HepG2 (cell line): ENCODE data around the gene TTC22. TPM values are rescaled to one million over a fixed set of nuclear protein-coding genes. Genes with fewer than 3 reads are reported as not detected.

Source experiments
- ATAC-seq: fragments of 200-7000 bp; cut with Tn5 transposase; 3 replicates; pipeline ENCODE4 v1.9.1; 2020; ENCODE audit warnings: mild to moderate bottlenecking, moderate library complexity
- BruUV-seq: library from RNA; stranded (reverse); fragments of 400-500 nt; replicated peaks from 2 replicates; lab custom pipeline; 2021; lab: Mats Ljungman, UMichigan
- CTCF ChIA-PET: fragments of 300-600 bp; formaldehyde crosslinking; extraction: SDS; loops from one replicate; lab custom pipeline; 2021; ENCODE audit warnings: low total read pairs, inconsistent platforms, low intra/inter-chr PET ratio; lab: Yijun Ruan, JAX
- POLR2A ChIA-PET: fragments of 350-600 bp; sonication (Branson Sonifier 250); formaldehyde crosslinking; loops from one replicate; lab custom pipeline; 2020; ENCODE audit warnings: antibody characterized with exemption, inconsistent platforms; lab: Yijun Ruan, JAX
- DNase-seq: peaks from one replicate; pipeline ENCODE4 v3.0.0-alpha.2; 2015; ENCODE audit warnings: low spot score
- FAIRE-seq: peaks from 3 replicates; lab custom pipeline; 2011; peaks lifted over from hg19 to GRCh38; lab: Jason Lieb, UNC
- H2AFZ ChIP-seq: one replicate; pipeline ENCODE4 v1.6.1; 2011; ENCODE audit warnings: low read length, inconsistent platforms
- H3K27ac ChIP-seq: fragments of 300-600 bp; 3 replicates; pipeline ENCODE4 v1.8.0; 2011; ENCODE audit warnings: mixed run types, mild to moderate bottlenecking, mixed read lengths, low read length, inconsistent platforms; ENCODE audit not compliant: insufficient read depth; ENCODE audit errors: extremely low read length
- H3K27me3 ChIP-seq, 2 experiments: fragments of 200-600 bp in 1 of 2; 2 replicates in 1 of 2; 3 replicates in 1 of 2; pipeline versions ENCODE4 v1.6.0 to v1.8.0; 2011; ENCODE audit warnings: low read length in 2 of 2, mild to moderate bottlenecking in 2 of 2, moderate library complexity in 2 of 2, inconsistent platforms in 1 of 2; ENCODE audit not compliant: insufficient read depth in 2 of 2, control insufficient read depth in 1 of 2
- H3K36me3 ChIP-seq, 2 experiments: fragments of 200-600 bp in 1 of 2; replicated peaks in 1 of 2; 2 replicates in 1 of 2; 3 replicates in 1 of 2; pipeline versions ENCODE4 v1.5.1 to v1.8.0; 2011; ENCODE audit warnings: low read length in 2 of 2, inconsistent platforms in 1 of 2; ENCODE audit not compliant: insufficient read depth in 2 of 2, control insufficient read depth in 1 of 2
- H3K4me1 ChIP-seq: 2 replicates; pipeline ENCODE4 v1.5.1; 2012; ENCODE audit warnings: low read length, inconsistent platforms; ENCODE audit not compliant: insufficient read depth
- H3K4me2 ChIP-seq: 2 replicates; pipeline ENCODE4 v1.6.0; 2011; ENCODE audit warnings: low read depth, low read length, inconsistent platforms
- H3K4me3 ChIP-seq, 3 experiments: fragments of 200-600 bp in 1 of 3; sonication (generic), shearing (Covaris generic) in 1 of 3; replicated peaks in 1 of 3; 2 replicates each; pipeline ENCODE4 v1.5.1; 2011 to 2016; ENCODE audit warnings: low read length in 3 of 3, inconsistent platforms in 2 of 3, low read depth in 2 of 3, mild to moderate bottlenecking in 2 of 3, control low read depth in 1 of 3, mixed read lengths in 1 of 3; ENCODE audit not compliant: insufficient read depth in 1 of 3
- H3K79me2 ChIP-seq: one replicate; pipeline ENCODE4 v1.6.1; 2011; ENCODE audit warnings: low read length, inconsistent platforms; ENCODE audit not compliant: insufficient read depth
- H3K9ac ChIP-seq: 2 replicates; pipeline ENCODE4 v1.6.0; 2011; ENCODE audit warnings: mild to moderate bottlenecking, low read depth, low read length, inconsistent platforms; ENCODE audit not compliant: insufficient read depth
- H3K9me3 ChIP-seq: 2 replicates; pipeline ENCODE4 v1.5.1; 2012; ENCODE audit warnings: mild to moderate bottlenecking, low read length
- H4K20me1 ChIP-seq: 2 replicates; pipeline ENCODE4 v1.6.0; 2011; ENCODE audit warnings: inconsistent platforms, mild to moderate bottlenecking, low read length, moderate library complexity; ENCODE audit not compliant: insufficient read depth
- EEA1 ChIP-seq: sonication (generic); formaldehyde crosslinking; IDR thresholded peaks from 2 replicates; pipeline ENCODE4 v1.5.1; 2020; ENCODE audit warnings: mild to moderate bottlenecking, missing genetic modification reagents, borderline replicate concordance
- KAT2B ChIP-seq: fragments of 150-350 bp; IDR thresholded peaks from 2 replicates; pipeline ENCODE4 v1.6.1; 2014; ENCODE audit warnings: low read depth, low read length, borderline replicate concordance
- MAFG ChIP-seq: sonication (generic); formaldehyde crosslinking; IDR thresholded peaks from 2 replicates; pipeline ENCODE4 v1.5.1; 2020; ENCODE audit warnings: mild to moderate bottlenecking, missing genetic modification reagents
- NAIF1 ChIP-seq: sonication (generic); formaldehyde crosslinking; IDR thresholded peaks from 2 replicates; pipeline ENCODE4 v1.5.0; 2020; ENCODE audit warnings: mild to moderate bottlenecking, missing genetic modification reagents, borderline replicate concordance
- RFX1 ChIP-seq: fragments of 450-650 bp; IDR thresholded peaks from 2 replicates; pipeline ENCODE4 v1.6.1; 2017
- ZBTB3 ChIP-seq: sonication (generic); formaldehyde crosslinking; IDR thresholded peaks from 2 replicates; pipeline ENCODE4 v1.4.0; 2020; ENCODE audit warnings: low read depth, mild to moderate bottlenecking, moderate library complexity, missing genetic modification reagents, borderline replicate concordance
- ZNF432 ChIP-seq: sonication (generic); formaldehyde crosslinking; IDR thresholded peaks from 2 replicates; pipeline ENCODE4 v1.5.0; 2020; ENCODE audit warnings: missing genetic modification reagents, mild to moderate bottlenecking, borderline replicate concordance
- ZNF460 ChIP-seq: sonication (generic); formaldehyde crosslinking; IDR thresholded peaks from 2 replicates; pipeline ENCODE4 v1.5.1; 2020; ENCODE audit warnings: missing genetic modification reagents, mild to moderate bottlenecking, borderline replicate concordance
- ZNF607 ChIP-seq: sonication (generic); formaldehyde crosslinking; IDR thresholded peaks from 2 replicates; pipeline ENCODE4 v1.5.1; 2020; ENCODE audit warnings: missing genetic modification reagents, mild to moderate bottlenecking, borderline replicate concordance
- WGBS: methylation state at CpG from one replicate; pipeline ENCODE4 v1.1.6; 2017; ENCODE audit warnings: low lambda C conversion rate; 5-methylcytosine and 5-hydroxymethylcytosine counted together
- in situ Hi-C: cut with HindIII; loops from 2 replicates; pipeline ENCODE4 v1.10.0; 2017; ENCODE audit warnings: low pct_unique_long_range_greater_than_20kb; ENCODE audit not compliant: extremely low pct_ligation_motif_present
- intact Hi-C: fragments of 100-400 bp; cut with micrococcal nuclease; formaldehyde crosslinking; loops from one replicate; pipeline ENCODE4 v1.10.0; 2022; ENCODE audit not compliant: unreplicated experiment
- polyA plus RNA-seq, 8 experiments: library from polyadenylated mRNA; depleted of rRNA in 3 of 8; stranded (reverse) in 7 of 8; unstranded in 1 of 8; fragments of >200 nt; fragmentation: Illumina TruSeq in 4 of 8; extraction: Trizol in 4 of 8; gene quantifications; 2 replicates each; pipeline versions ENCODE4 v1.2.1 to v1.2.3, GENCODE V29; 2011 to 2016; ENCODE audit warnings: low read depth in 4 of 8, missing spikeins in 1 of 8, mixed read lengths in 1 of 8; ENCODE audit not compliant: insufficient read depth in 1 of 8
- total RNA-seq, 5 experiments: library from RNA; depleted of rRNA; stranded (reverse); fragments of >200 nt; fragmentation: Illumina TruSeq; extraction: Trizol; gene quantifications; 2 replicates each; pipeline ENCODE4 v1.2.3, GENCODE V29; 2016; ENCODE audit warnings: low read depth in 1 of 5

Gene TTC22
- total and polyA plus RNA-seq, 2 of the 13 experiments (the other 11 are each of a cell fraction or from before 2014, with no cell fraction given), result not detected

GRCh38 chr1:54826226-54826816, 25.2 kb upstream of the TTC22 start:
- peaks cover 0 to 3% of the 10 kb centered on the region in 2 experiments; a peak in 3 of 5 replicates for H3K27me3 ChIP-seq
- no peak overlapping the region for H3K4me3 ChIP-seq
- H3K4me1 ChIP-seq, result no peaks in the 10 kb centered on the region
- DNase-seq (no peak), FAIRE-seq (no peak), ATAC-seq (no peak)
- ChIA-PET CTCF (no interaction called here), POLR2A (no interaction called here)
- 19% methylated on average over 2 of the region's 4 CpGs for WGBS
- H3K79me2 ChIP-seq, result no peaks in the 10 kb centered on the region
- H3K27ac ChIP-seq, result no peak overlapping the region
- H2AFZ ChIP-seq, result no peak overlapping the region
- peaks cover 4% of the 10 kb centered on the region; the same call in 1 of the 2 replicates for H3K9me3 ChIP-seq
- H3K4me2 ChIP-seq, result no peak overlapping the region
- H3K36me3 ChIP-seq, result no peaks in the 10 kb centered on the region
- TF ChIP-seq NAIF1 (CRISPR knock-in tag), result no peak
- H3K9ac ChIP-seq, result no peak overlapping the region
- in situ Hi-C loops (no loop called here), intact Hi-C loops (no loop called here)
- BruUV-seq, result no TSS peak
- H4K20me1 ChIP-seq, result no peaks in the 10 kb centered on the region

GRCh38 chr1:54825696-54826095, 24.6 kb upstream of the TTC22 start:
- Histone ChIP-seq H3K4me2 (no peak overlapping the region), H4K20me1 (no peaks in the 10 kb centered on the region), H3K36me3 (no peaks in the 10 kb centered on the region), H3K9ac (no peak overlapping the region), H2AFZ (no peak overlapping the region), H3K4me3 (no peak overlapping the region), H3K27ac (no peak overlapping the region), H3K27me3 (peaks cover 0 to 3% of the 10 kb centered on the region in 2 experiments; a peak in 3 of 5 replicates), H3K4me1 (no peaks in the 10 kb centered on the region), H3K79me2 (no peaks in the 10 kb centered on the region), H3K9me3 (peaks cover 4% of the 10 kb centered on the region; the same call in 1 of the 2 replicates)
- WGBS, result 43% methylated on average over 2 of the region's 5 CpGs
- FAIRE-seq (no peak), ATAC-seq (no peak), DNase-seq (no peak)
- in situ Hi-C loops (no loop called here), intact Hi-C loops (no loop called here)
- no TSS peak for BruUV-seq
- ChIA-PET CTCF (no interaction called here), POLR2A (no interaction called here)
- no peak for TF ChIP-seq ZNF607 (CRISPR knock-in tag)
- TF ChIP-seq EEA1, result no peak
- TF ChIP-seq KAT2B, result no peak
- TF ChIP-seq RFX1, result no peak
- no peak for TF ChIP-seq MAFG (CRISPR knock-in tag)
- no peak for TF ChIP-seq ZBTB3 (CRISPR knock-in tag)
- no peak for TF ChIP-seq ZNF432 (CRISPR knock-in tag)
- TF ChIP-seq ZNF460 (CRISPR knock-in tag), result no peak
